ENCODE data around the gene LHPP. TPM values are rescaled to one million over a fixed set of nuclear protein-coding genes. Genes with fewer than 3 reads are reported as not detected.

LHPP gene
- polyA plus RNA-seq, 1 experiment = 7.1 TPM

- peaks cover 3% of the 10 kb centered on the region for H3K27me3 ChIP-seq (ENCODE audit: control insufficient read depth, insufficient read depth, low read length)
- DNase-seq (ENCODE audit: low read depth, low spot score) = peak; percentile 52
- H3K4me3 ChIP-seq (ENCODE audit: low read depth, low read length) = no peak overlapping the region
- TF ChIP-seq CTCF (IDR thresholded peaks at IDR 0.05; ENCODE audit: low read depth, low read length) = peak; percentile 93
- H3K27ac ChIP-seq (ENCODE audit: low read depth, low read length) = no peak overlapping the region
- H3K9me3 ChIP-seq (ENCODE audit: control insufficient read depth, insufficient read depth, low read length) = no peaks in the 10 kb centered on the region; the same call in 1 of the 2 replicates
- ChIA-PET CTCF (interaction anchor here (0.7 to 5.2 kb wide), 7 partner anchors 10 to 506 kb away, joined by 3 to 79 read pairs (median 7); no protein-coding TSS in a partner anchor), POLR2A (no interaction called here)
Observed at GRCh38 chr10:124530215-124530665, 68.6 kb downstream of the LHPP start.

- CTCF ChIA-PET = interaction anchor here (0.7 to 5.2 kb wide), 7 partner anchors 10 to 505 kb away, joined by 3 to 79 read pairs (median 7); no protein-coding TSS in a partner anchor
- no peaks in the 10 kb centered on the region; the same call in 1 of the 2 replicates for H3K9me3 ChIP-seq (ENCODE audit: control insufficient read depth, insufficient read depth, low read length)
Observed at GRCh38 chr10:124530816-124531215, 69.2 kb downstream of the LHPP start.

GRCh38 chr10:124532106-124532641, 70.6 kb downstream of the LHPP start:
- POLR2A ChIA-PET = no interaction called here
- no peak overlapping the region for H3K27ac ChIP-seq (ENCODE audit: low read depth, low read length)
- peaks cover 3% of the 10 kb centered on the region for H3K27me3 ChIP-seq (ENCODE audit: control insufficient read depth, insufficient read depth, low read length)
- no peak for DNase-seq (ENCODE audit: low read depth, low spot score)
- CTCF ChIA-PET = interaction anchor here (4.9 to 5.2 kb wide), 2 partner anchors 209 to 215 kb away, joined by 39 to 79 read pairs; no protein-coding TSS in a partner anchor
- H3K9me3 ChIP-seq (ENCODE audit: control insufficient read depth, insufficient read depth, low read length) = no peaks in the 10 kb centered on the region
- peak; percentile 40 for TF ChIP-seq CTCF (IDR thresholded peaks at IDR 0.05; ENCODE audit: low read depth, low read length)
- H3K4me3 ChIP-seq (ENCODE audit: low read depth, low read length) = no peak overlapping the region

More at GRCh38 chr10:124530816-124531215, 69.2 kb downstream of the LHPP start:
- DNase-seq (ENCODE audit: low read depth, low spot score) = no peak
- TF ChIP-seq CTCF (IDR thresholded peaks at IDR 0.05; ENCODE audit: low read depth, low read length) = no peak
- Histone ChIP-seq H3K27ac (ENCODE audit: low read depth, low read length) (no peak overlapping the region), H3K4me3 (ENCODE audit: low read depth, low read length) (no peak overlapping the region), H3K27me3 (ENCODE audit: control insufficient read depth, insufficient read depth, low read length) (peaks cover 3% of the 10 kb centered on the region)
- POLR2A ChIA-PET = no interaction called here

- no peak overlapping the region for H3K27ac ChIP-seq (ENCODE audit: low read depth, low read length)
- DNase-seq (ENCODE audit: low read depth, low spot score) = no peak
- no peak for TF ChIP-seq CTCF (IDR thresholded peaks at IDR 0.05; ENCODE audit: low read depth, low read length)
- ChIA-PET CTCF (interaction anchor here (4.9 to 5.2 kb wide), 2 partner anchors 208 to 214 kb away, joined by 39 to 79 read pairs; no protein-coding TSS in a partner anchor), POLR2A (no interaction called here)
- peaks cover 3% of the 10 kb centered on the region for H3K27me3 ChIP-seq (ENCODE audit: control insufficient read depth, insufficient read depth, low read length)
- no peaks in the 10 kb centered on the region for H3K9me3 ChIP-seq (ENCODE audit: control insufficient read depth, insufficient read depth, low read length)
- H3K4me3 ChIP-seq (ENCODE audit: low read depth, low read length) = no peak overlapping the region
Observed at GRCh38 chr10:124532788-124533187, 71.2 kb downstream of the LHPP start.

GRCh38 chr10:124533266-124533665, 71.6 kb downstream of the LHPP start:
- CTCF ChIA-PET = interaction anchor here (0.6 to 5.2 kb wide), 4 partner anchors 9 to 215 kb away, joined by 3 to 79 read pairs (median 21); no protein-coding TSS in a partner anchor
- no peaks in the 10 kb centered on the region for H3K9me3 ChIP-seq (ENCODE audit: control insufficient read depth, insufficient read depth, low read length)
- no peak for DNase-seq (ENCODE audit: low read depth, low spot score)
- TF ChIP-seq CTCF (IDR thresholded peaks at IDR 0.05; ENCODE audit: low read depth, low read length) = no peak
- no peak overlapping the region for H3K4me3 ChIP-seq (ENCODE audit: low read depth, low read length)
- H3K27ac ChIP-seq (ENCODE audit: low read depth, low read length) = no peak overlapping the region
- POLR2A ChIA-PET = no interaction called here
- H3K27me3 ChIP-seq (ENCODE audit: control insufficient read depth, insufficient read depth, low read length) = peaks cover 3% of the 10 kb centered on the region
